GM21619 (cell line): ENCODE measurements around the gene ILF3.
"Not testable (repeated sequence)": the region's sequence is repeated elsewhere in the genome, so short reads cannot be mapped to it uniquely, and the experiment has no call there.

ENCODE experiments used
- ATAC-seq: cut with Tn5 transposase; IDR thresholded peaks from one replicate; pipeline ENCODE4 v1.9.1; 2021; ENCODE audit not compliant: unreplicated experiment

The ILF3 gene

GRCh38 chr19:10642473-10643171 is 11.5 kb upstream of the ILF3 start:
- ATAC-seq = no peak

DNA sequence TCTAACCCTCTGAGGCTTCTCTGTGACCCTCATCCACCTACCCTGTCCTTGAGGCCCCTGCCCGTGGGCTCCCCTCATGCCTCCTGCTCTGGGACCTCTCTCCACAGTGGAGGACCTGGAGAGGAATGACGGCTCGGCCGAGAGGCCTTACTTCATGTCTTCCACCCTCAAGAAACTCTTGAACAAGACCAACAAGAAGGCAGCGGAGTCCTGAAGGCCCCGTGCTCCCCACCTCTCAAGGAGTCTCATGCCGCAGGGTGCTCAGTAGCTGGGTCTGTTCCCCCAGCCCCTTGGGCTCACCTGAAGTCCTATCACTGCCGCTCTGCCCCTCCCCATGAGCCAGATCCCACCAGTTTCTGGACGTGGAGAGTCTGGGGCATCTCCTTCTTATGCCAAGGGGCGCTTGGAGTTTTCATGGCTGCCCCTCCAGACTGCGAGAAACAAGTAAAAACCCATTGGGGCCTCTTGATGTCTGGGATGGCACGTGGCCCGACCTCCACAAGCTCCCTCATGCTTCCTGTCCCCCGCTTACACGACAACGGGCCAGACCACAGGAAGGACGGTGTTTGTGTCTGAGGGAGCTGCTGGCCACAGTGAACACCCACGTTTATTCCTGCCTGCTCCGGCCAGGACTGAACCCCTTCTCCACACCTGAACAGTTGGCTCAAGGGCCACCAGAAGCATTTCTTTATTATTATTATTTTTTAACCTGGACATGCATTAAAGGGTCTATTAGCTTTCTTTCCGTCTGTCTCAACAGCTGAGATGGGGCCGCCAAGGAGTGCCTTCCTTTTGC is 10.8 kb upstream of the ILF3 start:
- no peak for ATAC-seq

DNA sequence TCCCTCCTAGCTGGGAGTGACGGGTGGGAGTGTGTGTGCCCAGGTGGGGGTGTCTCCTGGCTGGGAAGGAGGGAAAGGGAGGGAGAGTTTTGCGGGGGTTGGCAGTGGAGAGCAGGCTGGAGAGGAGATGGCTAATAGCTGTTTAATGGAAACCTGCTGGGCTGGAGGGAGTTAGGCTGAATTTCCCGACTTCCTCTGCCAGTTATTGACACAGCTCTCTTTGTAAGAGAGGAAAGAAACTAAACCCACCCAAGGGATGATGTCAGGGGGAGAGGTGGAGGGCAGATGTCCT is 10.2 kb upstream of the ILF3 start:
- ATAC-seq = no peak

GRCh38 chr19:10644260-10645007 is 9.7 kb upstream of the ILF3 start:
- no peak for ATAC-seq

- no peak for ATAC-seq
Observed at GRCh38 chr19:10646456-10647159, 7.5 kb upstream of the ILF3 start.

GRCh38 chr19:10648360-10648759 is 5.8 kb upstream of the ILF3 start:
- ATAC-seq = no peak

- ATAC-seq = no peak
Observed at GRCh38 chr19:10651851-10652250, 2.3 kb upstream of the ILF3 start.

- no peak for ATAC-seq
Observed at GRCh38 chr19:10653482-10653731, 739 bp upstream of the ILF3 start.

DNA sequence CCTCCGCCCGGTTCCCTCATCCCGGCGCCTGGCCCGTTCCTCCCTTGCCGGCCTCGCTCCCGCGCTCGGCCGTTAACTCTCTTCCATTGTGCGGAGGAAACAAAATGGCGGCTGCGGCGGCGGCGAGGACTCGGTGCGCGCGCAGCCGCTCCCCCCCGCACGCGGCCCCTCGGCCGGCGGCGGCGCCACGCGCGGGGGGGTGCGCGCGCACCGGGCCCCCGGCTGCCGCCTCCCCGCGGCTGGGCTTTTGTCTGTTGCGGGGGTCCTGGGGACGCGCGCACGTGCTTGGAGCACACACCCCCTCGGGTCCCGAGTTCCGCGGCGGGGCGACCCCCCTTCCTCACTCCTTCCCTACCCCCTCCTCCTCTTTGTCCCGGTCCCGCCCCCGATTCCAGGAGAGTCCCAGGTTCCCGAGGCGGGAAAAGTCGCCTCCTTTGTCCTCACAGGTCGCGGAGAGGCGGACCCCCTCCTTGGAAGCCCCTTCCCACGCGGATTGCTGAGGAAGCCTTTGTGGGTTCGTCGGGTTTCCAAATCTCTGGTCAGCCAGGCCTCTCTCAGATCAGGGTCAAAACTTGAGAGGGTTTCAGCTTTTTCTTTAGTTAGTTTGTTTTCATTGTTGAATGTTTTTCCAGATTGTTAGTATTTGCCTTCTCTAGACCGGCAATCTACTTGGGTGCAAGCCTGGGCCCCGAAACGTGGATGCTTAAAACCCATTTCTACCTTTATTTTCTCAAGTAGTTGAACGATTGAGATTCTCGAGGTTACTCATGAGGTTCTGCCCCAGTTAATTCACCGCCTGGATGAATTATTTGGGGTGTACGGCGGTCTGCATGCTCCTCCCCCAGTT is 687 bp downstream of the ILF3 start:
- ATAC-seq = peak; percentile 20

GRCh38 chr19:10655457-10656312 is 1.5 kb downstream of the ILF3 start:
- ATAC-seq = no peak

GRCh38 chr19:10660346-10660745 is 6.2 kb downstream of the ILF3 start:
- no peak for ATAC-seq

GRCh38 chr19:10661946-10662345 is 7.8 kb downstream of the ILF3 start:
- ATAC-seq = no peak

DNA sequence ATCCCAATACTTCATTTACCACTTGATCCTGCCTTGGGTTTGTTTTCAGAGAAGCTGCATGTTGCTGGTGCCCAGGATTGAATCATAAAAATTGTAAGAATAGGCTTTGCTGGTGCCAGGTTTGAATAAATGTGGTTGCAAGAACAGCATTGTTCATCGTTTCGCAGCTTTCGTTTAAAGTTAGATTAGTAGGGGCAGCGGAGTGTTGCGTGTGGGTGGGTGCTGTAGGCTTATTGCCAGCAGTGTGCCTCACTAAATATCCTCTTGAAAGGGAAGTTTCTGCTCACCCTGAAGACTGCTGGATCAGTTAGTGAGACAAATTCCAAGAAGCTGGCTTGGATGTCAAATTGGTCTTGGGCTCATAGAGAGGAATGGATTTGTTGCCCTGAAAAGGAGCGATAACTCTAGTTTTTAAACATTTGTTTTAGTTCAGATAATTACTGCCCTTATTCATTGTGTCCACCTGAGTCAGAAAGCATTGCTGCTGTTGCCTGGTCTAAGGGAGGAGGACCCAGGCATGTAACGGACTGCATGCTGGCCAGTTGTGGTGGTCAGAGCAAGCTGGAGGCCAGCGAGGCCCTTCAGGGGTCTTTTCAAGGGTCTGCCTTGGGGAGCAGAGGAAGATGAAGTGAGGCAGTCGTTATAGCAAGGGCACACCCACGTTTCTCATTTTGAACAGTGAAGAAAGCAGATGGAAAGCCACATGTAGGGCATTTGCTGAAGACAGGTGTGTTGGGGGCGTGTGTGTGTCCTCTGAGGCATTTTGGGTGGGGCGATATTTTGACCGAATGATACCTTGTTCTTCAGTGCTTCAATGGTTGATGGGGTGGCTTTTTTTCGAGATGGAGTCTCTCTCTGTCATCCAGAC is 8.5 kb downstream of the ILF3 start:
- no peak for ATAC-seq

- ATAC-seq = not testable (repeated sequence)
Observed at GRCh38 chr19:10663252-10663563, 9.1 kb downstream of the ILF3 start.

DNA sequence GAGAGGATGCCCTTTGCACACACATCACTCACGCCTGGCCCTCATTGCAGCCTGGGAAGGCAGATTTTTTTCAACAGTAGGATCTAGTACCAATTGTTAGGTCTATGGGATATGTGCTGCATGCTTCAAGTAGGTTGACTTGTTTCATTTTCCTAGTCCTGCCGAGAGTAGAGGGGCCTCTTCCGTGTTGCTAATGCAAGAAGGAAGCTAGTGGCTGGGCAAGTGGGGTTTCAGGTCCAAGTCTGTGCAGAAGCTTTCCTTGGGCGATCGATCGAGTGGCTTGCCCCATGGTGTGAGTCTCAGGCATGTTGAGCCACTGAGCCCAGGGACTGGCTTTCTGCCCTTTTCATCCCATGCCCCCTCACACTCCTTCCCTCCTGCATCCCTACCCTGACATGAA is 13.7 kb downstream of the ILF3 start:
- ATAC-seq = no peak

DNA sequence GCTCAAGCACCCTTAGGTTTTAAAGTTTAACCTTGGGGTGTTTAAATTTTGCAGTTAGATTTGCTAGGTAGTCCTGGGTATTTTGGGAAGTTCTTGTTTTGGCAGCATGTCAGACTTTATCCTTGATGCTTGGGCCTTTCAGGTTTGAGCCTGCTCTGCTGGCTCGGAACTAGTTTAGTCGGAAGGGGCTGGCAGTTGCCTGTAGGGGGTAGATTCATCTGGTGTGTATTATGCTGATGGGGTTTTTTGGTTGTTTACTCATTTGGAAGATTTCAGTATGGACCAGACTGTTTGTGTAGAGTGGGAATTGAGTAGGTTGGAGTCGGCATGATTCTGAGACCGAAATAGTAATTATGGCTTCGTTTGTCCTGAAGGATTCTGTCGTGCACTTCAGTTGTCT is 15.1 kb downstream of the ILF3 start:
- ATAC-seq = no peak

- ATAC-seq = no peak
Observed at GRCh38 chr19:10670182-10670581, 16.0 kb downstream of the ILF3 start.

- ATAC-seq = no peak
Observed at GRCh38 chr19:10670876-10671804, 17.0 kb downstream of the ILF3 start.
